ENCODE data around the gene RAD51AP2. TPM values are rescaled to one million over a fixed set of nuclear protein-coding genes. Genes with fewer than 3 reads are reported as not detected.

Gene RAD51AP2
- total RNA-seq, 2 experiments from 2014 or later = not detected

GRCh38 chr2:17476830-17477229 is 41.4 kb downstream of the RAD51AP2 start:
- H3K36me3 Mint-ChIP-seq = no peaks in the 10 kb centered on the region
- intact Hi-C loops (cut with micrococcal nuclease) = no loop called here
- DNase-seq = no peak
- H3K27ac Mint-ChIP-seq = no peak overlapping the region
- no peak overlapping the region for H3K4me3 Mint-ChIP-seq
- H3K4me1 Mint-ChIP-seq (ENCODE audit: low read depth) = no peaks in the 10 kb centered on the region
- H3K27me3 Mint-ChIP-seq = no peaks in the 10 kb centered on the region
- CTCF ChIA-PET = no interaction called here
- POLR2A ChIA-PET = no interaction called here
- H3K9me3 Mint-ChIP-seq = no peaks in the 10 kb centered on the region

DNA sequence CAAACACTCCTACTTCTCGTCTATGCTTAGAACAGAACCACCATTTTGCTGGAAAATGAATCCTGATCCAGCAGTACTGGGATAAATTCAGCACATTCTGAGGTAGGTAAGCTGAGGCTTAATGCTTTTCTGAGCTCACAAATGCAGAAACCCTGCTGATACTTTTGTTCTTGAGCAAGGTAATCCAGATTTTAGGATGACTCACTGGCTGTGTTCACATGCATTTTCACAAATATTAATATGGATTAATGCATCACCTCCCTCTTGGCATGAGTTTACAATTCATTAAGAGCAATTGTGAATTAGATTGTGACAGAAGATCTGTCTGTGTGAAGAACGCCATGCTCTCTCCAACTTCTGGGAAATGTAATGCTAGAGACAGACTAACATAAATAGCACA is 42.2 kb downstream of the RAD51AP2 start:
- POLR2A ChIA-PET = no interaction called here
- Mint-ChIP-seq H3K9me3 (no peaks in the 10 kb centered on the region), H3K4me3 (no peak overlapping the region), H3K4me1 (ENCODE audit: low read depth) (no peaks in the 10 kb centered on the region), H3K27me3 (no peaks in the 10 kb centered on the region), H3K27ac (no peak overlapping the region), H3K36me3 (no peaks in the 10 kb centered on the region)
- DNase-seq = no peak
- CTCF ChIA-PET = no interaction called here
- intact Hi-C loops (cut with micrococcal nuclease) = no loop called here

- intact Hi-C loops (cut with micrococcal nuclease) = no loop called here
- POLR2A ChIA-PET = no interaction called here
- CTCF ChIA-PET = no interaction called here
- Mint-ChIP-seq H3K4me3 (no peak overlapping the region), H3K27me3 (no peaks in the 10 kb centered on the region), H3K36me3 (no peaks in the 10 kb centered on the region), H3K27ac (no peak overlapping the region), H3K4me1 (ENCODE audit: low read depth) (no peaks in the 10 kb centered on the region), H3K9me3 (peaks cover 7% of the 10 kb centered on the region)
- no peak for DNase-seq
These were observed 43.0 kb downstream of the RAD51AP2 start for GRCh38 chr2:17475286-17475685.

GRCh38 chr2:17471979-17472378 is 46.3 kb downstream of the RAD51AP2 start:
- no peak for DNase-seq
- H3K27me3 Mint-ChIP-seq = no peaks in the 10 kb centered on the region
- no peak overlapping the region for H3K27ac Mint-ChIP-seq
- no peak overlapping the region for H3K4me3 Mint-ChIP-seq
- POLR2A ChIA-PET = no interaction called here
- no peaks in the 10 kb centered on the region for H3K4me1 Mint-ChIP-seq (ENCODE audit: low read depth)
- intact Hi-C loops (cut with micrococcal nuclease) = no loop called here
- CTCF ChIA-PET = no interaction called here
- H3K36me3 Mint-ChIP-seq = no peaks in the 10 kb centered on the region
- H3K9me3 Mint-ChIP-seq = peaks cover 25% of the 10 kb centered on the region

- Mint-ChIP-seq H3K4me3 (no peak overlapping the region), H3K36me3 (no peaks in the 10 kb centered on the region), H3K27me3 (no peaks in the 10 kb centered on the region), H3K27ac (no peak overlapping the region), H3K9me3 (peaks cover 25% of the 10 kb centered on the region), H3K4me1 (ENCODE audit: low read depth) (no peaks in the 10 kb centered on the region)
- ChIA-PET POLR2A (no interaction called here), CTCF (interaction anchor here (1.0 kb wide), 1 partner anchor 200 kb away, joined by 3 read pairs; no protein-coding TSS in a partner anchor)
- intact Hi-C loops (cut with micrococcal nuclease) = no loop called here
- no peak for DNase-seq
These were observed 47.2 kb downstream of the RAD51AP2 start for GRCh38 chr2:17470855-17471641.

DNA sequence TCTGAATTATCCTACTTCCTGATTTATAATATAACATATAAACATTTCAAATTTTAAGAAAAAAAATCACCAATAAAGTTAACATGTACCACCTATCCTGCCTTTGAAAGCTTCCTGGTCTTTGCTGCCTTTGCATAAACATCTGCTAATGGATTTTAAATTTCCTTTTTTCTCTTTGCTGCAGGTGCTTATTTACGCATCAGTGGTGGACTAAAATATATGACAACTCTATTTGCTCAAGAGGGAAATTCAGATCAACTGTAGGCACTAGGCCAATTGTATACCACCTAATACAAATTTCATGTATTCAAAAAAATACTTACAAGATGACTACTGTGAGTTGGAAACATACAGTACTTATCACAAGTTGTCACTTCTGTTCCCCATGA is 57.2 kb downstream of the RAD51AP2 start:
- no peak overlapping the region for H3K4me3 Mint-ChIP-seq
- no peak overlapping the region for H3K27ac Mint-ChIP-seq
- H3K27me3 Mint-ChIP-seq = no peaks in the 10 kb centered on the region
- CTCF ChIA-PET = no interaction called here
- intact Hi-C loops (cut with micrococcal nuclease) = no loop called here
- no peaks in the 10 kb centered on the region for H3K4me1 Mint-ChIP-seq (ENCODE audit: low read depth)
- peaks cover 2% of the 10 kb centered on the region for H3K9me3 Mint-ChIP-seq
- POLR2A ChIA-PET = no interaction called here
- no peaks in the 10 kb centered on the region for H3K36me3 Mint-ChIP-seq
- DNase-seq = no peak

Other genes starting within 250 kb of the RAD51AP2 start
- gene VSNL1, start 22.3 kb upstream of the RAD51AP2 start, total RNA-seq = not detected
- 10 to 100 TPM; 21.4 to 22.7 TPM for gene SMC6, start 235.4 kb upstream of the RAD51AP2 start, total RNA-seq
- gene GEN1, start 235.7 kb upstream of the RAD51AP2 start, total RNA-seq = 10 to 100 TPM; 24.0 to 30.9 TPM